Measurements from ENCODE around the gene STIM1.

STIM1 gene

GRCh38 chr11:3865388-3866193, 10.1 kb downstream of the STIM1 start:
- Histone ChIP-seq H3K4me1 (ENCODE audit: control insufficient read depth, insufficient read depth, low read length) (peaks cover 27% of the 10 kb centered on the region), H3K4me3 (ENCODE audit: low read length) (no peak overlapping the region), H3K27ac (ENCODE audit: low read depth, low read length) (peak overlapping the region; percentile 41), H3K9ac (ENCODE audit: low read length) (no peak overlapping the region), H3K36me3 (ENCODE audit: control insufficient read depth, insufficient read depth, low read length) (no peaks in the 10 kb centered on the region), H3K27me3 (ENCODE audit: control insufficient read depth, insufficient read depth, low read length) (no peaks in the 10 kb centered on the region)

- Histone ChIP-seq H3K9ac (ENCODE audit: low read length) (no peak overlapping the region), H3K27ac (ENCODE audit: low read depth, low read length) (no peak overlapping the region), H3K36me3 (ENCODE audit: control insufficient read depth, insufficient read depth, low read length) (no peaks in the 10 kb centered on the region), H3K27me3 (ENCODE audit: control insufficient read depth, insufficient read depth, low read length) (no peaks in the 10 kb centered on the region), H3K4me1 (ENCODE audit: control insufficient read depth, insufficient read depth, low read length) (peaks cover 27% of the 10 kb centered on the region), H3K4me3 (ENCODE audit: low read length) (no peak overlapping the region)
These were observed 10.7 kb downstream of the STIM1 start for GRCh38 chr11:3866206-3866605.

- Histone ChIP-seq H3K4me1 (ENCODE audit: control insufficient read depth, insufficient read depth, low read length) (peaks cover 27% of the 10 kb centered on the region), H3K36me3 (ENCODE audit: control insufficient read depth, insufficient read depth, low read length) (no peaks in the 10 kb centered on the region), H3K4me3 (ENCODE audit: low read length) (no peak overlapping the region), H3K27me3 (ENCODE audit: control insufficient read depth, insufficient read depth, low read length) (no peaks in the 10 kb centered on the region), H3K9ac (ENCODE audit: low read length) (no peak overlapping the region), H3K27ac (ENCODE audit: low read depth, low read length) (peak overlapping the region; percentile 60)
These were observed 11.4 kb downstream of the STIM1 start for GRCh38 chr11:3866836-3867208.

GRCh38 chr11:3867209-3868091, 12.0 kb downstream of the STIM1 start:
- Histone ChIP-seq H3K4me1 (ENCODE audit: control insufficient read depth, insufficient read depth, low read length) (peaks cover 27% of the 10 kb centered on the region), H3K27me3 (ENCODE audit: control insufficient read depth, insufficient read depth, low read length) (no peaks in the 10 kb centered on the region), H3K36me3 (ENCODE audit: control insufficient read depth, insufficient read depth, low read length) (no peaks in the 10 kb centered on the region), H3K9ac (ENCODE audit: low read length) (no peak overlapping the region), H3K4me3 (ENCODE audit: low read length) (no peak overlapping the region), H3K27ac (ENCODE audit: low read depth, low read length) (peak overlapping the region; percentile 60)

GRCh38 chr11:3873712-3874349, 18.4 kb downstream of the STIM1 start:
- Histone ChIP-seq H3K36me3 (ENCODE audit: control insufficient read depth, insufficient read depth, low read length) (no peaks in the 10 kb centered on the region), H3K27me3 (ENCODE audit: control insufficient read depth, insufficient read depth, low read length) (no peaks in the 10 kb centered on the region), H3K27ac (ENCODE audit: low read depth, low read length) (no peak overlapping the region)

GRCh38 chr11:3876613-3877012, 21.1 kb downstream of the STIM1 start:
- H3K9ac ChIP-seq (ENCODE audit: low read length): no peak overlapping the region
- no peak overlapping the region for H3K4me3 ChIP-seq (ENCODE audit: low read length)
- no peaks in the 10 kb centered on the region for H3K36me3 ChIP-seq (ENCODE audit: control insufficient read depth, insufficient read depth, low read length)
- H3K4me1 ChIP-seq (ENCODE audit: control insufficient read depth, insufficient read depth, low read length): peaks cover 9% of the 10 kb centered on the region
- no peak overlapping the region for H3K27ac ChIP-seq (ENCODE audit: low read depth, low read length)
- no peaks in the 10 kb centered on the region for H3K27me3 ChIP-seq (ENCODE audit: control insufficient read depth, insufficient read depth, low read length)

More at GRCh38 chr11:3873712-3874349, 18.4 kb downstream of the STIM1 start:
- H3K9ac ChIP-seq (ENCODE audit: low read length): no peak overlapping the region
- no peak overlapping the region for H3K4me3 ChIP-seq (ENCODE audit: low read length)
- peaks cover 9% of the 10 kb centered on the region for H3K4me1 ChIP-seq (ENCODE audit: control insufficient read depth, insufficient read depth, low read length)

GRCh38 chr11:3877364-3878257, 22.1 kb downstream of the STIM1 start:
- peaks cover 9% of the 10 kb centered on the region for H3K4me1 ChIP-seq (ENCODE audit: control insufficient read depth, insufficient read depth, low read length)
- no peak overlapping the region for H3K27ac ChIP-seq (ENCODE audit: low read depth, low read length)

GRCh38 chr11:3878258-3878584, 22.8 kb downstream of the STIM1 start:
- H3K36me3 ChIP-seq (ENCODE audit: control insufficient read depth, insufficient read depth, low read length): no peaks in the 10 kb centered on the region
- no peak overlapping the region for H3K27ac ChIP-seq (ENCODE audit: low read depth, low read length)
- no peak overlapping the region for H3K4me3 ChIP-seq (ENCODE audit: low read length)
- H3K4me1 ChIP-seq (ENCODE audit: control insufficient read depth, insufficient read depth, low read length): peaks cover 9% of the 10 kb centered on the region
- H3K27me3 ChIP-seq (ENCODE audit: control insufficient read depth, insufficient read depth, low read length): no peaks in the 10 kb centered on the region
- H3K9ac ChIP-seq (ENCODE audit: low read length): no peak overlapping the region

More at GRCh38 chr11:3877364-3878257, 22.1 kb downstream of the STIM1 start:
- H3K9ac ChIP-seq (ENCODE audit: low read length): no peak overlapping the region
- no peaks in the 10 kb centered on the region for H3K27me3 ChIP-seq (ENCODE audit: control insufficient read depth, insufficient read depth, low read length)
- H3K36me3 ChIP-seq (ENCODE audit: control insufficient read depth, insufficient read depth, low read length): no peaks in the 10 kb centered on the region
- no peak overlapping the region for H3K4me3 ChIP-seq (ENCODE audit: low read length)

GRCh38 chr11:3879216-3879966, 23.9 kb downstream of the STIM1 start:
- H3K36me3 ChIP-seq (ENCODE audit: control insufficient read depth, insufficient read depth, low read length): no peaks in the 10 kb centered on the region
- no peaks in the 10 kb centered on the region for H3K27me3 ChIP-seq (ENCODE audit: control insufficient read depth, insufficient read depth, low read length)
- no peak overlapping the region for H3K27ac ChIP-seq (ENCODE audit: low read depth, low read length)
- peaks cover 9% of the 10 kb centered on the region for H3K4me1 ChIP-seq (ENCODE audit: control insufficient read depth, insufficient read depth, low read length)
- no peak overlapping the region for H3K9ac ChIP-seq (ENCODE audit: low read length)
- H3K4me3 ChIP-seq (ENCODE audit: low read length): no peak overlapping the region

GRCh38 chr11:3879967-3880542, 24.6 kb downstream of the STIM1 start:
- no peak overlapping the region for H3K4me3 ChIP-seq (ENCODE audit: low read length)
- peaks cover 9% of the 10 kb centered on the region for H3K4me1 ChIP-seq (ENCODE audit: control insufficient read depth, insufficient read depth, low read length)
- no peaks in the 10 kb centered on the region for H3K27me3 ChIP-seq (ENCODE audit: control insufficient read depth, insufficient read depth, low read length)
- H3K9ac ChIP-seq (ENCODE audit: low read length): no peak overlapping the region
- H3K27ac ChIP-seq (ENCODE audit: low read depth, low read length): no peak overlapping the region
- no peaks in the 10 kb centered on the region for H3K36me3 ChIP-seq (ENCODE audit: control insufficient read depth, insufficient read depth, low read length)

GRCh38 chr11:3880724-3881123, 25.3 kb downstream of the STIM1 start:
- Histone ChIP-seq H3K9ac (ENCODE audit: low read length) (no peak overlapping the region), H3K36me3 (ENCODE audit: control insufficient read depth, insufficient read depth, low read length) (no peaks in the 10 kb centered on the region), H3K4me1 (ENCODE audit: control insufficient read depth, insufficient read depth, low read length) (peaks cover 9% of the 10 kb centered on the region), H3K4me3 (ENCODE audit: low read length) (no peak overlapping the region), H3K27me3 (ENCODE audit: control insufficient read depth, insufficient read depth, low read length) (no peaks in the 10 kb centered on the region), H3K27ac (ENCODE audit: low read depth, low read length) (no peak overlapping the region)

Measured in rectal smooth muscle tissue (tissue), 1 donor.